CD14-positive monocyte (primary cell): ENCODE measurements around the gene ALPG. TPM values are rescaled to one million over a fixed set of nuclear protein-coding genes. Genes with fewer than 3 reads are reported as not detected.

ENCODE experiments used
- DNase-seq, 3 donors: peaks; one replicate each; pipeline ENCODE4 v3.0.0-alpha.2; 2011 to 2022
- H2AFZ ChIP-seq: 2 replicates; pipeline ENCODE4 v1.6.0; 2012; ENCODE audit warnings: mild to moderate bottlenecking, low read depth, low read length, inconsistent platforms; ENCODE audit not compliant: insufficient read depth, poor library complexity, severe bottlenecking
- H3K27ac ChIP-seq, 2 donors: 1 replicate in 1 of 2; 2 replicates in 1 of 2; pipeline ENCODE4 v1.5.1; 2012 to 2013; ENCODE audit warnings: low read length in 2 of 2, control low read depth in 1 of 2, inconsistent platforms in 1 of 2, low read depth in 1 of 2, mild to moderate bottlenecking in 1 of 2
- H3K27me3 ChIP-seq, 2 donors: one replicate each; pipeline versions ENCODE4 v1.6.0 to v1.6.1; 2011 to 2013; ENCODE audit warnings: low read length in 2 of 2; ENCODE audit not compliant: control insufficient read depth in 2 of 2, insufficient read depth in 2 of 2
- H3K36me3 ChIP-seq, 2 donors: replicated peaks in 1 of 2; 1 replicate in 1 of 2; 2 replicates in 1 of 2; pipeline versions ENCODE4 v1.5.1 to v1.6.1; 2012 to 2013; ENCODE audit warnings: low read length in 2 of 2, control low read depth in 1 of 2, inconsistent platforms in 1 of 2, mild to moderate bottlenecking in 1 of 2; ENCODE audit not compliant: insufficient read depth in 2 of 2, control insufficient read depth in 1 of 2
- H3K4me1 ChIP-seq, 2 donors: 1 replicate in 1 of 2; 2 replicates in 1 of 2; pipeline versions ENCODE4 v1.5.1 to v1.6.1; 2012 to 2013; ENCODE audit warnings: low read length in 2 of 2, control low read depth in 1 of 2, inconsistent platforms in 1 of 2, mild to moderate bottlenecking in 1 of 2, moderate library complexity in 1 of 2; ENCODE audit not compliant: insufficient read depth in 2 of 2, control insufficient read depth in 1 of 2
- H3K4me2 ChIP-seq: replicated peaks from 2 replicates; pipeline ENCODE3; 2012; ENCODE audit warnings: low read length, moderate library complexity, mild to moderate bottlenecking; ENCODE audit not compliant: poor library complexity, severe bottlenecking; ENCODE audit errors: extremely low read depth
- H3K4me3 ChIP-seq, 3 experiments: fragments of 200-600 bp in 1 of 3; sonication (generic) in 1 of 3; replicated peaks in 1 of 3; 1 replicate in 2 of 3; 2 replicates in 1 of 3; pipeline ENCODE4 v1.5.1; 2011 to 2013; ENCODE audit warnings: low read length in 3 of 3, mild to moderate bottlenecking in 3 of 3, control low read depth in 2 of 3, low read depth in 2 of 3, inconsistent platforms in 1 of 3, moderate library complexity in 1 of 3
- H3K79me2 ChIP-seq: 2 replicates; pipeline ENCODE4 v1.6.0; 2012; ENCODE audit warnings: mild to moderate bottlenecking, control low read depth, inconsistent platforms, low read length, moderate library complexity; ENCODE audit not compliant: insufficient read depth
- H3K9ac ChIP-seq: 2 replicates; pipeline ENCODE4 v1.6.0; 2017; ENCODE audit warnings: low read length, mild to moderate bottlenecking; ENCODE audit not compliant: insufficient read depth, poor library complexity, severe bottlenecking
- H3K9me3 ChIP-seq, 2 donors: replicated peaks in 1 of 2; 1 replicate in 1 of 2; 2 replicates in 1 of 2; pipeline versions ENCODE4 v1.5.1 to v1.6.1; 2012 to 2013; ENCODE audit warnings: low read length in 2 of 2, control low read depth in 1 of 2; ENCODE audit not compliant: control insufficient read depth in 1 of 2, insufficient read depth in 1 of 2
- H4K20me1 ChIP-seq: 2 replicates; pipeline ENCODE4 v1.6.0; 2012; ENCODE audit warnings: mild to moderate bottlenecking, low read length, control low read depth, moderate library complexity; ENCODE audit not compliant: insufficient read depth
- H3K27ac Mint-ChIP-seq, 7 donors: one replicate each; pipeline ENCODE4 v1.8.0; 2020; ENCODE audit warnings: mild to moderate bottlenecking in 7 of 7, mixed read lengths in 7 of 7, moderate library complexity in 6 of 7, inconsistent platforms in 2 of 7
- H3K27me3 Mint-ChIP-seq, 3 donors: one replicate each; pipeline ENCODE4 v1.8.0; 2021 to 2022; ENCODE audit warnings: low read depth in 3 of 3, mild to moderate bottlenecking in 3 of 3, mixed read lengths in 3 of 3, moderate library complexity in 3 of 3, inconsistent platforms in 1 of 3
- H3K36me3 Mint-ChIP-seq, 2 donors: one replicate each; pipeline ENCODE4 v1.8.0; 2020; ENCODE audit warnings: mixed read lengths in 2 of 2, inconsistent platforms in 1 of 2, mild to moderate bottlenecking in 1 of 2
- H3K4me1 Mint-ChIP-seq: one replicate; pipeline ENCODE4 v1.8.0; 2020; ENCODE audit warnings: mild to moderate bottlenecking, mixed read lengths
- H3K4me3 Mint-ChIP-seq, 2 donors: one replicate each; pipeline ENCODE4 v1.8.0; 2020; ENCODE audit warnings: mild to moderate bottlenecking in 2 of 2, mixed read lengths in 2 of 2, moderate library complexity in 1 of 2
- H3K9me3 Mint-ChIP-seq, 7 donors: one replicate each; pipeline ENCODE4 v1.8.0; 2020 to 2022; ENCODE audit warnings: mixed read lengths in 7 of 7, mild to moderate bottlenecking in 6 of 7, moderate library complexity in 6 of 7, inconsistent platforms in 2 of 7
- CTCF ChIP-seq: fragments of 200-600 bp; IDR thresholded peaks from one replicate; pipeline ENCODE4 v1.8.0; 2022; ENCODE audit warnings: antibody characterized with exemption, mild to moderate bottlenecking
- WGBS: methylation state at CpG from one replicate; pipeline ENCODE4 v1.1.5; 2013; ENCODE audit warnings: missing lambda C conversion rate; ENCODE audit not compliant: insufficient coverage; 5-methylcytosine and 5-hydroxymethylcytosine counted together
- intact Hi-C, 2 donors: fragments of 100-400 bp; cut with micrococcal nuclease; formaldehyde crosslinking; loops; one replicate each; pipeline versions ENCODE4 v1.15.0 to v1.15.1; 2023
- polyA plus RNA-seq, 3 donors: library from polyadenylated mRNA; depleted of rRNA in 1 of 3; unstranded in 2 of 3; stranded (reverse) in 1 of 3; fragments of 300-500 nt in 2 of 3; fragments of >200 nt in 1 of 3; fragmentation: Illumina TruSeq in 2 of 3; gene quantifications; 1 replicate in 2 of 3; 2 replicates in 1 of 3; pipeline ENCODE4 v1.2.3, GENCODE V29; 2012 to 2021

The ALPG gene
- polyA plus RNA-seq, 3 donors = not detected

- Histone ChIP-seq H3K36me3 (no peaks in the 10 kb centered on the region), H4K20me1 (no peaks in the 10 kb centered on the region), H3K27ac (no peak overlapping the region), H3K9ac (no peak overlapping the region), H3K27me3 (no peaks in the 10 kb centered on the region), H3K9me3 (no peaks in the 10 kb centered on the region), H3K4me3 (no peak overlapping the region), H3K4me1 (no peaks in the 10 kb centered on the region), H3K4me2 (no peak overlapping the region), H3K79me2 (no peaks in the 10 kb centered on the region), H2AFZ (no peak overlapping the region)
- intact Hi-C loops = no loop called here
- H3K9me3 Mint-ChIP-seq = no peaks in the 10 kb centered on the region
- WGBS = 93% methylated on average over 12 of the region's 12 CpGs
- TF ChIP-seq CTCF = no peak
- H3K4me3 Mint-ChIP-seq = no peak overlapping the region
- no peaks in the 10 kb centered on the region for H3K36me3 Mint-ChIP-seq
- H3K27ac Mint-ChIP-seq = no peak overlapping the region
- peaks cover 1 to 9% (median 3%) of the 10 kb centered on the region in 3 donors for H3K27me3 Mint-ChIP-seq
- DNase-seq = no peak
- peaks cover 3% of the 10 kb centered on the region for H3K4me1 Mint-ChIP-seq
Measured at GRCh38 chr2:232375164-232375563, 31.5 kb upstream of the ALPG start.

GRCh38 chr2:232376260-232376659, 30.4 kb upstream of the ALPG start:
- Mint-ChIP-seq H3K27ac (no peak overlapping the region), H3K36me3 (no peaks in the 10 kb centered on the region)
- no peaks in the 10 kb centered on the region for H3K4me1 ChIP-seq

More at GRCh38 chr2:232376260-232376659, 30.4 kb upstream of the ALPG start:
- no peak overlapping the region for H3K27ac ChIP-seq
- H2AFZ ChIP-seq = no peak overlapping the region
- no peaks in the 10 kb centered on the region for H3K9me3 Mint-ChIP-seq
- DNase-seq = no peak
- H3K79me2 ChIP-seq = no peaks in the 10 kb centered on the region
- H3K4me3 Mint-ChIP-seq = no peak overlapping the region
- H3K36me3 ChIP-seq = no peaks in the 10 kb centered on the region
- no peak overlapping the region for H3K4me3 ChIP-seq
- 90% methylated on average over 2 of the region's 4 CpGs for WGBS
- H3K27me3 Mint-ChIP-seq = peaks cover 1 to 12% (median 3%) of the 10 kb centered on the region in 3 donors
- no peaks in the 10 kb centered on the region for H4K20me1 ChIP-seq
- no peak overlapping the region for H3K4me2 ChIP-seq
- no peaks in the 10 kb centered on the region for H3K27me3 ChIP-seq
- intact Hi-C loops = no loop called here
- H3K4me1 Mint-ChIP-seq = peaks cover 3% of the 10 kb centered on the region
- H3K9me3 ChIP-seq = no peaks in the 10 kb centered on the region
- no peak for TF ChIP-seq CTCF
- H3K9ac ChIP-seq = no peak overlapping the region
